H1 (cell line): ENCODE measurements around the gene NKD2. TPM values are rescaled to one million over a fixed set of nuclear protein-coding genes. Genes with fewer than 3 reads are reported as not detected.

ENCODE experiments used
- BCL11A ChIP-seq, 2 experiments: IDR thresholded peaks; one replicate each; pipeline ENCODE4 v1.6.1; 2011; ENCODE audit warnings: low read depth in 2 of 2, low read length in 2 of 2, mild to moderate bottlenecking in 2 of 2
- polyA plus RNA-seq, 7 experiments: library from polyadenylated mRNA; depleted of rRNA in 3 of 7; stranded (reverse) in 5 of 7; unstranded in 2 of 7; fragments of >200 nt in 5 of 7; fragments of 200-250 nt in 2 of 7; gene quantifications; 1 replicate in 5 of 7; 2 replicates in 1 of 7; 4 replicates in 1 of 7; pipeline versions ENCODE4 v1.2.1 to v1.2.3, GENCODE V29; 2011 to 2013; ENCODE audit warnings: missing spikeins in 2 of 7, mixed read lengths in 2 of 7
- total RNA-seq: library from RNA; stranded (reverse); fragmentation: NEBNext Ultra II Directional; extraction: Animal tissue kit (Norgen Biotek cat#: 25700); gene quantifications from 2 replicates; pipeline ENCODE4 v1.2.1, GENCODE V29; 2021
- TF ChIP-seq, protein P1 (sequence below): IDR thresholded peaks from 2 replicates; pipeline ENCODE4 v1.6.1; 2012; ENCODE audit warnings: inconsistent platforms

Gene NKD2
- total and polyA plus RNA-seq, 2 of the 8 experiments (the other 6 are each of a cell fraction or from before 2014, with no cell fraction given): 5.5 to 7.9 TPM

DNA sequence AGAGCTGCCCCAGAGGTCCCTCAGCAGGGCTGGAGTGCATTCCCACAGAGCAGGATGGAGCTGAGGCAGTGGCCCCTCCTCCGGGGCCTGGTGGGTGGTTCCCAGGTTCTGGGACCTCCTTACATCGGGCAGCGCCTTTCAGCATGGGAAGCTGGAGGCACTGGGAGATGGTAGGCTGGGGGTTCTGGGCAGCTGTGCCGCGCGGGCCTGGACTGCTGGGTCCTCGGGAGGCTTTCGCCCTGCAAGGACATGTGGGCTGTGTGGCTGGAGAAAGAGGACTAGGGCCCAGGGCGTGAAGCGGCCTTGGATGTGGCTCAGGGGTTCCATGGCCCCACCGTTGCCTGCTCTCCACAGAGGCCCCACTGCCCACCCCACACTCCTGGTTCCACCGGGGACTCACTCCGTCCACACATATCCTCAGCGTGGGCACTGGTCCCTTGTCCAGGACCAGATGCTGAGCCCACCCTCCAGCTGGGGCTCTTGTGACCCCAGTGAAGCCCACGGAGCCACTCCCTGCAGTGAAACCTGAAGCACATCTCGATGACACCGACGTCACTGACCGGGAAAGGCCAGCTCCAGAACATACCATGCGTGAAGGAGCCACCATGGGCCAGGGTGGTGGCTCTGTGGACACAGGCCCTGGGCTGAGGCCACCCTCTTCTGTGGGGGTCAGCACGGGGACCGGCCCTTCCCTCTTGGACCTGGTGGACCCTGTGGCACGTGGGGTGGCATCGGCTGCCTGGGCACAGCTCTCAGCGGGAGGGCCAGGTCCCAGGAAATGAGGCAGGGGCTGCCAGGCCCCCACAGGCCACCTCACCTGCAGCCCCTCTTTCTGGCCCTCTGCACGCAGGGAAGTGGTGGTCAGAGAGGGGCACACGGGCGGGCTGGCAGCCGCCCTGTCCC lies 31.5 kb upstream of the NKD2 start (continued):
- TF ChIP-seq BCL11A (IDR thresholded peaks at IDR 0.05; ENCODE audit: low read depth in 2 of 2, low read length in 2 of 2): no peak
- TF ChIP-seq, protein P1, sequence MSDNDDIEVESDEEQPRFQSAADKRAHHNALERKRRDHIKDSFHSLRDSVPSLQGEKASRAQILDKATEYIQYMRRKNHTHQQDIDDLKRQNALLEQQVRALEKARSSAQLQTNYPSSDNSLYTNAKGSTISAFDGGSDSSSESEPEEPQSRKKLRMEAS: no peak
